ENCODE measurements around the gene CNTNAP2. TPM values are rescaled to one million over a fixed set of nuclear protein-coding genes. Genes with fewer than 3 reads are reported as not detected.

Gene CNTNAP2
- total and polyA plus RNA-seq, 4 donors: 0.14 to 2.3 (median 1.1) TPM

- Histone ChIP-seq H3K36me3 (ENCODE audit: control insufficient read depth in 4 of 4, insufficient read depth in 3 of 4, low read depth in 1 of 4, low read length in 3 of 4) (no peaks in the 10 kb centered on the region), H3K9me3 (ENCODE audit: control insufficient read depth in 4 of 4, low read length in 3 of 4) (no peaks in the 10 kb centered on the region), H3K27ac (ENCODE audit: low read depth in 1 of 2, low read length in 2 of 2) (no peak overlapping the region), H3K9ac (ENCODE audit: low read depth in 1 of 2, low read length in 2 of 2) (no peak overlapping the region), H3K4me3 (ENCODE audit: low read depth in 1 of 3, low read length in 3 of 3) (no peak overlapping the region), H3K27me3 (ENCODE audit: control insufficient read depth in 4 of 4, insufficient read depth in 4 of 4, low read length in 3 of 4) (peaks cover 0 to 3% (median 0%) of the 10 kb centered on the region in 4 donors), H3K4me1 (ENCODE audit: control insufficient read depth in 4 of 4, insufficient read depth in 4 of 4, low read length in 3 of 4) (no peaks in the 10 kb centered on the region)
- WGBS: 60% methylated on average over 6 of the region's 6 CpGs
- TF ChIP-seq HNF4A (conservative IDR thresholded peaks at IDR 0.05): no peak
- no peak for TF ChIP-seq JUND (IDR thresholded peaks at IDR 0.05)
- TF ChIP-seq RAD21 (IDR thresholded peaks at IDR 0.05): no peak
- no peak for TF ChIP-seq FOXA2 (IDR thresholded peaks at IDR 0.05)
- TF ChIP-seq TAF1 (conservative IDR thresholded peaks at IDR 0.05): no peak
- TF ChIP-seq RXRA (IDR thresholded peaks at IDR 0.05): no peak
- TF ChIP-seq MAX (IDR thresholded peaks at IDR 0.05): no peak
- TF ChIP-seq EGR1 (IDR thresholded peaks at IDR 0.05; ENCODE audit: low read depth in 2 of 2): no peak
- TF ChIP-seq GABPA (IDR thresholded peaks at IDR 0.05 in 1 of 2, conservative IDR thresholded peaks at IDR 0.05 in 1 of 2): no peak
- TF ChIP-seq HNF4G (IDR thresholded peaks at IDR 0.05): no peak
- TF ChIP-seq YY1 (IDR thresholded peaks at IDR 0.05): no peak
- TF ChIP-seq ZBTB33 (IDR thresholded peaks at IDR 0.05): no peak
- TF ChIP-seq FOXA1 (IDR thresholded peaks at IDR 0.05): no peak
- no peak for TF ChIP-seq SP1 (IDR thresholded peaks at IDR 0.05)
- no peak for TF ChIP-seq REST (IDR thresholded peaks at IDR 0.05)
- no peak for TF ChIP-seq ATF3 (IDR thresholded peaks at IDR 0.05)
- no peak for DNase-seq (ENCODE audit: low spot score)
Measured at GRCh38 chr7:146554556-146554955, 438.0 kb downstream of the CNTNAP2 start.

GRCh38 chr7:146557971-146558469 lies 441.4 kb downstream of the CNTNAP2 start:
- WGBS: 68% methylated on average over 4 of the region's 4 CpGs
- TF ChIP-seq EGR1 (IDR thresholded peaks at IDR 0.05; ENCODE audit: low read depth in 2 of 2) (no peak), TAF1 (conservative IDR thresholded peaks at IDR 0.05) (no peak), RXRA (IDR thresholded peaks at IDR 0.05) (no peak), SP1 (IDR thresholded peaks at IDR 0.05) (no peak), CTCF (IDR thresholded peaks at IDR 0.05; ENCODE audit: low read depth, low read length, missing input control) (no peak), YY1 (IDR thresholded peaks at IDR 0.05) (no peak), RAD21 (IDR thresholded peaks at IDR 0.05) (no peak), FOXA1 (IDR thresholded peaks at IDR 0.05) (no peak), ATF3 (IDR thresholded peaks at IDR 0.05) (no peak), REST (IDR thresholded peaks at IDR 0.05) (no peak), JUND (IDR thresholded peaks at IDR 0.05) (no peak), HNF4G (IDR thresholded peaks at IDR 0.05) (no peak), FOXA2 (IDR thresholded peaks at IDR 0.05) (no peak), NR2F2 (IDR thresholded peaks at IDR 0.05) (no peak), MAX (IDR thresholded peaks at IDR 0.05) (no peak)

More at GRCh38 chr7:146557971-146558469, 441.4 kb downstream of the CNTNAP2 start:
- H3K4me1 ChIP-seq (ENCODE audit: control insufficient read depth in 4 of 4, insufficient read depth in 4 of 4, low read length in 3 of 4): no peaks in the 10 kb centered on the region
- H3K4me3 ChIP-seq (ENCODE audit: low read depth in 1 of 3, low read length in 3 of 3): no peak overlapping the region
- H3K36me3 ChIP-seq (ENCODE audit: control insufficient read depth in 4 of 4, insufficient read depth in 3 of 4, low read depth in 1 of 4, low read length in 3 of 4): no peaks in the 10 kb centered on the region
- DNase-seq (ENCODE audit: low spot score): no peak
- no peak overlapping the region for H3K9ac ChIP-seq (ENCODE audit: low read depth in 1 of 2, low read length in 2 of 2)
- H3K27ac ChIP-seq (ENCODE audit: low read depth in 1 of 2, low read length in 2 of 2): no peak overlapping the region
- no peaks in the 10 kb centered on the region for H3K9me3 ChIP-seq (ENCODE audit: control insufficient read depth in 4 of 4, low read length in 3 of 4)
- H3K27me3 ChIP-seq (ENCODE audit: control insufficient read depth in 4 of 4, insufficient read depth in 4 of 4, low read length in 3 of 4): no peaks in the 10 kb centered on the region
